ENCODE data around the gene FOXRED2.
"Not testable (repeated sequence)": the region's sequence is repeated elsewhere in the genome, so short reads cannot be mapped to it uniquely, and the experiment has no call there.

FOXRED2 gene

GRCh38 chr22:36541831-36542411 is 35.1 kb upstream of the FOXRED2 start:
- no peak for DNase-seq (ENCODE audit: low read depth, low spot score)
- Histone ChIP-seq H3K4me3 (ENCODE audit: low read length) (no peak overlapping the region), H3K27ac (ENCODE audit: low read length) (no peak overlapping the region), H3K9me3 (ENCODE audit: control insufficient read depth, insufficient read depth, low read length) (no peaks in the 10 kb centered on the region), H3K36me3 (ENCODE audit: control insufficient read depth, insufficient read depth, low read length) (no peaks in the 10 kb centered on the region), H3K4me1 (ENCODE audit: control insufficient read depth, insufficient read depth, low read length) (no peaks in the 10 kb centered on the region), H3K27me3 (ENCODE audit: control insufficient read depth, insufficient read depth, low read length) (no peaks in the 10 kb centered on the region)
- no CpG with 5 or more reads among the region's 9 CpGs for WGBS (ENCODE audit: insufficient coverage, insufficient read length)

DNA sequence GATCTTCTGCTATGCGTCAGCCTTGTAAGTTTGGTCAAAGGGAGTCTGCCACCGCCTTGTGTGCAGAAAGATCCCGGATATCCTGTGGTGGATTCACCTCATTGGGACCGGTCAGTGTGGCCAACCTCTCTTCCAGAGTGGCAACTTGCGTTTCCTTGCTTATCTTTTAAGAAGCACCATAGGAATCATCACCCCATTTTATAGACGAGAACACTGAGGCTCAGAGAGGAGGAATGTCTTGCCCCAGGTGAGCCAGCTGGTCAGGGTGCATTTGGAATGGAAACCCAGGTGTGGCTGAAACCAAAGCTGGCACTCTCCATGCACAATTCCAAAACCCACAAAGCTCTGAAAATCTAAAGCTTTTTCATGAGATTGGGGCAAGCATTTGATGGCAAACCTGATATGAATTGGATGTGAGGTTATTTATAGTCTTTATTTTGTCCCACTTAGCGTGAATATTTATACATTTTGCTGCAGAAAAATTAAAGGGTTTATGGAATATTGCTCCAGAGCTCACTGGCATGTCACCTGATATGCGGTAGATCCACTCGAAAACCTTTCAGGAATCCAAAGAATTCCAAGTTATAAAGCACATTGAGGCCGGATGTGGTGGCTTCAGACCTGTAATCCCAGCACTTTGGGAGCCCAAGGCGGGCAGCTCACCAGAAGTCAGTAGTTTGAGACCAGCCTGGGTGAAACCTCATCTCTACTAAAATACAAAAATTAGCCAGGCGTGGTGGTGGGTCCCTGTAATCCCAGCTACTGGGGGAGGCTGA is 34.2 kb upstream of the FOXRED2 start:
- Histone ChIP-seq H3K27ac (ENCODE audit: low read length) (no peak overlapping the region), H3K9me3 (ENCODE audit: control insufficient read depth, insufficient read depth, low read length) (no peaks in the 10 kb centered on the region), H3K27me3 (ENCODE audit: control insufficient read depth, insufficient read depth, low read length) (no peaks in the 10 kb centered on the region), H3K36me3 (ENCODE audit: control insufficient read depth, insufficient read depth, low read length) (no peaks in the 10 kb centered on the region), H3K4me3 (ENCODE audit: low read length) (no peak overlapping the region), H3K4me1 (ENCODE audit: control insufficient read depth, insufficient read depth, low read length) (no peaks in the 10 kb centered on the region)
- no CpG with 5 or more reads among the region's 12 CpGs for WGBS (ENCODE audit: insufficient coverage, insufficient read length)
- no peak for DNase-seq (ENCODE audit: low read depth, low spot score)

DNA sequence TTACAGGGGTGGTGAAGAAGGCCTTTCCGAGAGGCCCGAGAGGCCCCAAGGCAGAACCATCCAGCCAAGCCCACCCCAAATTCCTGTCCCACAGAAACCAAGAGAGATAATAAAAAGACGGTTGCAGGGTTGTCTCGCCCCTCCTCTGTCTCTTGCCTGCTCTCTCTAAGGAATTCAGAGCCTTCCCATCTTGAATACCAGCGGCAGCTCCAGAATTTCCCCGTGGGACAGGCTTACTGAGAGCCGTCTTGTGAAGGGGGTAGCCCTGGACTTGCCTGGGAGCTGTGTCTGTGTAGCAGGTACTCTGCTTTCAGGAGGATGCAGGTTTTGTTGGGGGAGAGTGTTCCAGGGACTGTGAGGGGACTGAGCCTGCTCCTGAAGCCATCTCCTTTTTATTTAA is 31.7 kb upstream of the FOXRED2 start:
- H3K9me3 ChIP-seq (ENCODE audit: control insufficient read depth, insufficient read depth, low read length) = no peaks in the 10 kb centered on the region
- H3K4me1 ChIP-seq (ENCODE audit: control insufficient read depth, insufficient read depth, low read length) = no peaks in the 10 kb centered on the region
- H3K36me3 ChIP-seq (ENCODE audit: control insufficient read depth, insufficient read depth, low read length) = no peaks in the 10 kb centered on the region
- WGBS (ENCODE audit: insufficient coverage, insufficient read length) = no CpG with 5 or more reads among the region's 7 CpGs
- no peak overlapping the region for H3K4me3 ChIP-seq (ENCODE audit: low read length)
- H3K27ac ChIP-seq (ENCODE audit: low read length) = no peak overlapping the region
- DNase-seq (ENCODE audit: low read depth, low spot score) = no peak
- no peaks in the 10 kb centered on the region for H3K27me3 ChIP-seq (ENCODE audit: control insufficient read depth, insufficient read depth, low read length)

- H3K27me3 ChIP-seq (ENCODE audit: control insufficient read depth, insufficient read depth, low read length) = no peaks in the 10 kb centered on the region
- H3K9me3 ChIP-seq (ENCODE audit: control insufficient read depth, insufficient read depth, low read length) = no peaks in the 10 kb centered on the region
- H3K36me3 ChIP-seq (ENCODE audit: control insufficient read depth, insufficient read depth, low read length) = no peaks in the 10 kb centered on the region
- H3K4me3 ChIP-seq (ENCODE audit: low read length) = no peak overlapping the region
- no peak for DNase-seq (ENCODE audit: low read depth, low spot score)
- no peak overlapping the region for H3K27ac ChIP-seq (ENCODE audit: low read length)
- WGBS (ENCODE audit: insufficient coverage, insufficient read length) = no CpG with 5 or more reads among the region's 7 CpGs
- H3K4me1 ChIP-seq (ENCODE audit: control insufficient read depth, insufficient read depth, low read length) = no peaks in the 10 kb centered on the region
Measured at GRCh38 chr22:36536717-36537116, 29.9 kb upstream of the FOXRED2 start.

DNA sequence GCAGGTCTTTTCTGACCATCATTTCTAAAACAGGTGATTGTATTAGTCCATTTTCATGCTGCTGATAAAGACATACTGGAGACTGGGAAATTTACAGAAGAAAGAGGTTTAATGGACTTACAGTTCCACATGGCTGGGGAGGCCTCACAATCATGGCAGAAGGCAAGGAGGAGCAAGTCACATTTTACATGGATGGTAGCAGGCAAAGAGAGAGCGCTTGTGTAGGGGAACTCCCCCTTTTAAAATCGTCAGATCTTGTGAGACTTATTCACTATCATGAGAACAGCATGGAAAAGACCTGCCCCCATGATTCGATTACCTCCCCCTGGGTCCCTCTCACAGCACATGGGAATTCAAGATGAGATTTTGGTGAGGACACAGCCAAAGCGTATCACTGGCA is 26.5 kb upstream of the FOXRED2 start:
- WGBS (ENCODE audit: insufficient coverage, insufficient read length) = no CpG with 5 or more reads among the region's 4 CpGs
- H3K27me3 ChIP-seq (ENCODE audit: control insufficient read depth, insufficient read depth, low read length); H3K9me3 ChIP-seq (ENCODE audit: control insufficient read depth, insufficient read depth, low read length); H3K27ac ChIP-seq (ENCODE audit: low read length); H3K4me1 ChIP-seq (ENCODE audit: control insufficient read depth, insufficient read depth, low read length); H3K36me3 ChIP-seq (ENCODE audit: control insufficient read depth, insufficient read depth, low read length); DNase-seq (ENCODE audit: low read depth, low spot score); H3K4me3 ChIP-seq (ENCODE audit: low read length): not testable (repeated sequence)

- Histone ChIP-seq H3K9me3 (ENCODE audit: control insufficient read depth, insufficient read depth, low read length) (no peaks in the 10 kb centered on the region), H3K4me3 (ENCODE audit: low read length) (no peak overlapping the region), H3K27me3 (ENCODE audit: control insufficient read depth, insufficient read depth, low read length) (no peaks in the 10 kb centered on the region), H3K4me1 (ENCODE audit: control insufficient read depth, insufficient read depth, low read length) (no peaks in the 10 kb centered on the region), H3K27ac (ENCODE audit: low read length) (no peak overlapping the region), H3K36me3 (ENCODE audit: control insufficient read depth, insufficient read depth, low read length) (no peaks in the 10 kb centered on the region)
- no CpG with 5 or more reads among the region's 2 CpGs for WGBS (ENCODE audit: insufficient coverage, insufficient read length)
- DNase-seq (ENCODE audit: low read depth, low spot score) = no peak
Measured at GRCh38 chr22:36532466-36532865, 25.6 kb upstream of the FOXRED2 start.

DNA sequence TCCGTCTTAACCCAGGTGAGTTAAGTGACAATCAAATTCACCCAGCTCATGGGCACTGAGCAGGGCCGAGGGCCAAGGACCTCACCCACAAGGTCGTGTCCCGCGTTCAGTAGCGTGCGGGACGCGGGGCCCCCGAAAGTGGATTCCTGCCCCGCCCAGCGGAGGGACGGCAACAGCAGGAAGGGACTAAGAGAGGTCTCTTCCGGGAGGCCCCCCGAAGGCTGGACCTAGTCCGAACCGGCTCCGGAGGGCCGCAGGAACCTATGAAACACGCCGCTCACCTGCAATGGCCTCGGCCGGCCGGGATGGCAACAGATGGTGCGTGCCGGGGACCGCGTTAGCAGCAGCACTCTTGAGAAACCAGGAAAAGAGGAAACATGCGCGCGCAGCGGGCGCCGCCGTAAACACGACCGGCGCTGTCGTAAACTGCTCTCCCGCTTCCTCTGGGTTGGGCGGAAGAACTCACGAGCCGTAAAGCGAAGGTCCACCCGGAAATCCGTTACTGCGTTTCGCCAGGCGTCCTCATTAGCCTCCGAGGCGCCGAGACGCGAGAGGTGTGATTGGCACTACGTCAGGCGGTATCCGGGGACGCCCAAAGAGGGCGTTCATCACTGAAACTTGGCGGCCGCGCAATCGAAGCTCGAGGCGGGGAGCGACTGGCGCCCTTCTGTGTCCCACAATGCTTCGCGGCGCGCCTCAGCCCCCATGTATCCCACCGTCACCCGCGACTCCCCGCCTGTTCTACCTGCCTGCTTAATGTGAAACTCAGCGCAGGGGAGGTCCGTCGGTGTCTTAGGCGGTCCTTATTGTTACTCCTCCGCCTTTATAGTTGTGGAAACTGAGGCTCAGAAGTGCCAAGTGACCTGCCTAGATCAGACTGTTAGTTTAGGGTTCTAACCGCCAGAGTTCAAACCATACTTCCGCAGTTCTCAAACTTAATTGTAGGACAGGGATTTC is 22.2 kb upstream of the FOXRED2 start, which contains the start of gene EIF3D:
TSS of gene EIF3D (minus strand) at position 372 of the 957 bp plus-strand sequence. CDS start 3,045 bp downstream, outside the sequence.
- H3K27ac ChIP-seq (ENCODE audit: low read length) = no peak within 1 kb of the TSS

GRCh38 chr22:36528341-36528740 is 21.5 kb upstream of the FOXRED2 start:
- Histone ChIP-seq H3K4me1 (ENCODE audit: control insufficient read depth, insufficient read depth, low read length) (no peaks in the 10 kb centered on the region), H3K27me3 (ENCODE audit: control insufficient read depth, insufficient read depth, low read length) (no peaks in the 10 kb centered on the region), H3K4me3 (ENCODE audit: low read length) (peak overlapping the region; percentile 74), H3K36me3 (ENCODE audit: control insufficient read depth, insufficient read depth, low read length) (peaks cover 22% of the 10 kb centered on the region), H3K9me3 (ENCODE audit: control insufficient read depth, insufficient read depth, low read length) (no peaks in the 10 kb centered on the region), H3K27ac (ENCODE audit: low read length) (no peak overlapping the region)
- no CpG with 5 or more reads among the region's 8 CpGs for WGBS (ENCODE audit: insufficient coverage, insufficient read length)
- DNase-seq (ENCODE audit: low read depth, low spot score) = no peak

More for the DNA sequence above, 22.2 kb upstream of the FOXRED2 start, which contains the start of gene EIF3D:
- no CpG with 5 or more reads among the region's 82 CpGs for WGBS (ENCODE audit: insufficient coverage, insufficient read length)
- no peaks in the 10 kb centered on the region for H3K27me3 ChIP-seq (ENCODE audit: control insufficient read depth, insufficient read depth, low read length)
- no peaks in the 10 kb centered on the region for H3K9me3 ChIP-seq (ENCODE audit: control insufficient read depth, insufficient read depth, low read length)
- no peaks in the 10 kb centered on the region for H3K4me1 ChIP-seq (ENCODE audit: control insufficient read depth, insufficient read depth, low read length)
- DNase-seq (ENCODE audit: low read depth, low spot score) = peak; percentile 98
- peak within 1 kb of the TSS; percentile 74 for H3K4me3 ChIP-seq (ENCODE audit: low read length)
- peaks cover 15% of the 10 kb centered on the region; the same call in 1 of the 2 replicates for H3K36me3 ChIP-seq (ENCODE audit: control insufficient read depth, insufficient read depth, low read length)

DNA sequence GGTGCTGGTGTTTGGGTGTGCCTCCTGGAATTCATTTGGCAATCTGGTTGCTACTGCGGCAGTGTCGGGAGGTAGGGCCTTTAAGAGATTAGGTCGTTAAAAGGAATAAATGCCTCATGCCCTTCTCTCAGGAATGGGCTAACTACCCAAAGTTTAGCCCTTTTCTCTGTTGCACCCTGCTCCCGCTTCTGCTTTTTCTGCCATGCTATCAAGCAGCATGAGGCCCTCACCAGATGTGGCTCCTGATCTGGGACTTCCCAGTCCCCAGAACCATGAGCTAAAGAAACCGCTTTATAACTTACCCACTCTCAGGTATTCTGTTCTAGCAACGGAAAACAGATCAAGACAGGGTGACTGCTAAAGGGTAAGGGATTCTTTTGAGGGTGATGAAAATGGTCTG is 15.8 kb upstream of the FOXRED2 start:
- H3K27ac ChIP-seq (ENCODE audit: low read length) = no peak overlapping the region
- no peak for DNase-seq (ENCODE audit: low read depth, low spot score)
- H3K27me3 ChIP-seq (ENCODE audit: control insufficient read depth, insufficient read depth, low read length) = no peaks in the 10 kb centered on the region
- no peak overlapping the region for H3K4me3 ChIP-seq (ENCODE audit: low read length)
- no peaks in the 10 kb centered on the region for H3K9me3 ChIP-seq (ENCODE audit: control insufficient read depth, insufficient read depth, low read length)
- WGBS (ENCODE audit: insufficient coverage, insufficient read length) = no CpG with 5 or more reads among the region's 6 CpGs
- H3K4me1 ChIP-seq (ENCODE audit: control insufficient read depth, insufficient read depth, low read length) = no peaks in the 10 kb centered on the region
- peaks cover 60% of the 10 kb centered on the region for H3K36me3 ChIP-seq (ENCODE audit: control insufficient read depth, insufficient read depth, low read length)

DNA sequence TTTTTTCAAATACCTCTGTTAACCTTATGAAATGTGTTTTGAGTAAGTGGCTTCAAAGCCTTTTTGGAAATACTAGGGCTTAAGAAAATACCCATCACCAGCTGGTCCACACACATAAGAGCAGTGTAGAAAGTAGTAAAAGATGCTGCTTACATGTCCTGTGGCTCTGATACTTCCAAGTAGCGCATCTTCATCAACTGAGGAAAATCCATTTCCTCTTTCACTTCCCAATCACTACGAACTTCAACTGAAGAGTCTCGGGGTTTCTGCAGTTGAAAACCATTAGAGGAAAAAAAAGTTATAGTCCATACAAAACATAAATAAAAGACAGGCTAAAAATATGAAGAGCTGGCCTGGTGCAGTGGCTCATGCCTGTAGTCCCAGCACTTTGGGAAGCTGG is 13.6 kb upstream of the FOXRED2 start:
- no peaks in the 10 kb centered on the region for H3K27me3 ChIP-seq (ENCODE audit: control insufficient read depth, insufficient read depth, low read length)
- H3K36me3 ChIP-seq (ENCODE audit: control insufficient read depth, insufficient read depth, low read length) = peaks cover 72% of the 10 kb centered on the region
- H3K4me1 ChIP-seq (ENCODE audit: control insufficient read depth, insufficient read depth, low read length) = no peaks in the 10 kb centered on the region
- no peaks in the 10 kb centered on the region for H3K9me3 ChIP-seq (ENCODE audit: control insufficient read depth, insufficient read depth, low read length)
- DNase-seq (ENCODE audit: low read depth, low spot score) = no peak
- no peak overlapping the region for H3K27ac ChIP-seq (ENCODE audit: low read length)
- no CpG with 5 or more reads among the region's 3 CpGs for whole genome bisulfite sequencing (ENCODE audit: insufficient coverage, insufficient read length)
- H3K4me3 ChIP-seq (ENCODE audit: low read length) = no peak overlapping the region

Data from iPS DF 6.9 (cell line).